ENCODE data around the gene PRRT1.
A peak's percentile ranks its signal among the peaks of the same experiment; 100 is the strongest.

The PRRT1 gene

DNA sequence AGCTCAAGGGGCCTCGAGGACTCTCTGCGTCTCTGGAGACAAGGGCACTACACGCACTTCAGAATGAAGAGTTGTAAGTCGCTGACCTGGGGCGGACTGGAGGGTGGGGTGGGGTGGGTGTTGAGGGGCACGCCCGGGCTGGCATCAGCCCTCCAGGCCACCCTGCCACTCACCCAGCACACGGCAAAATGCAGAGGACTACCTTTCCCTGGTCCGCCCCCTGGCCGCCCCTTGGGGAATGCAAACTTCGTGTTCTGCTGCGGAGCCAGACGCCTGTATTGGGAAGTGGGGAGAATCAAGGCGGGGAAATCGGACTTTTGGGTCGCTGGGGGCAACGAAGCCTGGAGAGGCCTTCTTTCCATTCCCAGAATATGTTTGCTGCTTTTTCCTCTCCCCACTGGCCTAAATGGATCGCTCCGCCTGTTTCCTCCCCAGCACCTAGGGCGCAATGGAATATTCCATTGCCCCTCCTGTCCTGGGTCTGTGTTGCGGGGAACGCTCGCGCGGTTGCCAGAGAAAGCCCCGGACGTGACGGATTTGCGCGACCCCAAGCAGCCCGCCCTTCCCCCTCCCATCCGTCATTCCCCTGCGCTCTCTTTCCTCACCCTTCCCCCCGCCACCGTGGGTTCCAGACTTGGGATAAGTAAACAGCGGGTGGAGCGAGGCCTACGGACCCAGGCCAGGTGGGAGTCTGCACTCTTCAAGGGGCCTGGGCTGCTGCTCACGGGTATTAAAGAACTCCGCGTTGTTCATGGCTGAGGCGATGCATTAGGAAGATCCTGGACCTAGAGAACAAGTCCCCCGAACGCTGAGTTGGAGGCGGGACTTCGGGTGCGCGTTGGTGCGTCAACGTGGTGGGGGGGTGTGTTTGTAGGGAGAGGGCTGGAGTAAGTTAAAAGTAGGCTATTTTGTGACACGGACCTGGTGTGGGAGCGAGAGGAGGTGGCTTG is 2.1 kb upstream of the PRRT1 start, which contains the start of gene PPT2:
Gene PPT2, plus strand, starts transcription at position 578 of the 950 bp plus-strand sequence. CDS start 454 bp downstream, outside the sequence.
- Histone ChIP-seq H3K4me1 (ENCODE audit: insufficient read depth, low read length, poor library complexity, severe bottlenecking) (peaks cover 21% of the 10 kb centered on the region), H3K36me3 (ENCODE audit: insufficient read depth, low read length) (peaks cover 11% of the 10 kb centered on the region; the same call in 1 of the 2 replicates), H3K79me2 (ENCODE audit: insufficient read depth, low read length) (peaks cover 17% of the 10 kb centered on the region), H3F3A (ENCODE audit: low read depth) (no peaks in the 10 kb centered on the region), H2AFZ (ENCODE audit: low read length) (peak within 1 kb of the TSS; percentile 93), H3K4me3 (ENCODE audit: low read length, poor library complexity, severe bottlenecking) (peak within 1 kb of the TSS; percentile 90), H3K4me2 (ENCODE audit: low read depth, low read length, poor library complexity, severe bottlenecking) (peak within 1 kb of the TSS; percentile 93), H4K20me1 (ENCODE audit: insufficient read depth, low read length, poor library complexity, severe bottlenecking) (no peaks in the 10 kb centered on the region), H3K27me3 (ENCODE audit: insufficient read depth, low read length, poor library complexity, severe bottlenecking) (no peaks in the 10 kb centered on the region), H3K9ac (ENCODE audit: low read depth, low read length, poor library complexity, severe bottlenecking) (peak within 1 kb of the TSS; percentile 70), H3K9me3 (ENCODE audit: insufficient read depth, low read depth, low read length) (no peaks in the 10 kb centered on the region), H3K9me2 (replicated peaks; ENCODE audit: low read depth, low read length) (no peaks in the 10 kb centered on the region)
- TF ChIP-seq, protein P1, sequence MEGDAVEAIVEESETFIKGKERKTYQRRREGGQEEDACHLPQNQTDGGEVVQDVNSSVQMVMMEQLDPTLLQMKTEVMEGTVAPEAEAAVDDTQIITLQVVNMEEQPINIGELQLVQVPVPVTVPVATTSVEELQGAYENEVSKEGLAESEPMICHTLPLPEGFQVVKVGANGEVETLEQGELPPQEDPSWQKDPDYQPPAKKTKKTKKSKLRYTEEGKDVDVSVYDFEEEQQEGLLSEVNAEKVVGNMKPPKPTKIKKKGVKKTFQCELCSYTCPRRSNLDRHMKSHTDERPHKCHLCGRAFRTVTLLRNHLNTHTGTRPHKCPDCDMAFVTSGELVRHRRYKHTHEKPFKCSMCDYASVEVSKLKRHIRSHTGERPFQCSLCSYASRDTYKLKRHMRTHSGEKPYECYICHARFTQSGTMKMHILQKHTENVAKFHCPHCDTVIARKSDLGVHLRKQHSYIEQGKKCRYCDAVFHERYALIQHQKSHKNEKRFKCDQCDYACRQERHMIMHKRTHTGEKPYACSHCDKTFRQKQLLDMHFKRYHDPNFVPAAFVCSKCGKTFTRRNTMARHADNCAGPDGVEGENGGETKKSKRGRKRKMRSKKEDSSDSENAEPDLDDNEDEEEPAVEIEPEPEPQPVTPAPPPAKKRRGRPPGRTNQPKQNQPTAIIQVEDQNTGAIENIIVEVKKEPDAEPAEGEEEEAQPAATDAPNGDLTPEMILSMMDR (conservative IDR thresholded peaks at IDR 0.05; ENCODE audit: low read length) = no peak
- no peak for TF ChIP-seq EZH2phosphoT487 (IDR thresholded peaks at IDR 0.05; ENCODE audit: borderline replicate concordance)

DNA sequence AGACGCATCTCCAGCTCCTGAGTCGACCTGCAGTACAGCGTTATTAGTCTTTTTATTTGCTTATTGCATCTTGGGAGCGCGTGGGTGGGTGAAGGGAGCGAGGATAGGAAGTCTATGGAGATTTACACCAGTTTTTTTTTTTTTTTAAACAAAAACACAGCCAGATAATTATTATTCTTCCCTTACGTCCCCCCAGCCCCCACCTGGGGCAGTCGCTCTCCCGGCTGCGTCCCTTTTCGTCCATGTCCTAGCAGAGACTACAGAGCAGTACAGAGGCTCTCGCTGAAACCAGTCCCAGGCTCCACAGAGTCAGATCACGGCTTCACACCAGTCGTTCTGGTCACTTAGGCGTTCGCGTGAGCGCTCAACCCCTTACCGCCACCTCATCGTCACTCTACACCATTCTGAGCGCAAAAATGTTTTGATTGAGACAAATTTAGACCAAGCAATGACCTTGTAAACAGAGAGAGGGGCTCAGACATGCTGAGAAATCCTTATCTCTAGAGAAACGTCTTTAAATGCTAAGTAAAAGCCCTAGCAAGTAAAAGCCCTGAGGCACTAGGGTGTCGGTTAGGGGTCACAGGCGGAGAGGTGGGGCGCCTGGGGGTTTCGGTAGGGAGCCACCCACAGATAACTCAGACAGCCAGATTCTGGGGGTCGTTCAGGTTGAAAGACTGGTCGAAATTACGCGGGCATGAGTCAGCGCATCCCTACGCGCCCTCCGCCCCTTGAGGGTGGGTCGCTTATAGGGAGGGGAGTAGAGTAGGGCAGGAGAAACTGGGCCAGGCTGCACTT is 1.2 kb upstream of the PRRT1 start:
- Histone ChIP-seq H3K9me2 (replicated peaks; ENCODE audit: low read depth, low read length) (no peaks in the 10 kb centered on the region), H3K79me2 (ENCODE audit: insufficient read depth, low read length) (peaks cover 17% of the 10 kb centered on the region), H3K4me2 (ENCODE audit: low read depth, low read length, poor library complexity, severe bottlenecking) (peak overlapping the region; percentile 93), H3F3A (ENCODE audit: low read depth) (no peaks in the 10 kb centered on the region), H3K9ac (ENCODE audit: low read depth, low read length, poor library complexity, severe bottlenecking) (peak overlapping the region; percentile 70), H3K4me3 (ENCODE audit: low read length, poor library complexity, severe bottlenecking) (peak overlapping the region; percentile 90), H3K9me3 (ENCODE audit: insufficient read depth, low read depth, low read length) (no peaks in the 10 kb centered on the region), H4K20me1 (ENCODE audit: insufficient read depth, low read length, poor library complexity, severe bottlenecking) (no peaks in the 10 kb centered on the region), H3K27me3 (ENCODE audit: insufficient read depth, low read length, poor library complexity, severe bottlenecking) (no peaks in the 10 kb centered on the region), H3K4me1 (ENCODE audit: insufficient read depth, low read length, poor library complexity, severe bottlenecking) (peaks cover 21% of the 10 kb centered on the region), H3K36me3 (ENCODE audit: insufficient read depth, low read length) (peaks cover 6% of the 10 kb centered on the region; the same call in 1 of the 2 replicates), H2AFZ (ENCODE audit: low read length) (no peak overlapping the region)
- TF ChIP-seq, protein P1 (conservative IDR thresholded peaks at IDR 0.05; ENCODE audit: low read length) = no peak
- no peak for TF ChIP-seq EZH2phosphoT487 (IDR thresholded peaks at IDR 0.05; ENCODE audit: borderline replicate concordance)

DNA sequence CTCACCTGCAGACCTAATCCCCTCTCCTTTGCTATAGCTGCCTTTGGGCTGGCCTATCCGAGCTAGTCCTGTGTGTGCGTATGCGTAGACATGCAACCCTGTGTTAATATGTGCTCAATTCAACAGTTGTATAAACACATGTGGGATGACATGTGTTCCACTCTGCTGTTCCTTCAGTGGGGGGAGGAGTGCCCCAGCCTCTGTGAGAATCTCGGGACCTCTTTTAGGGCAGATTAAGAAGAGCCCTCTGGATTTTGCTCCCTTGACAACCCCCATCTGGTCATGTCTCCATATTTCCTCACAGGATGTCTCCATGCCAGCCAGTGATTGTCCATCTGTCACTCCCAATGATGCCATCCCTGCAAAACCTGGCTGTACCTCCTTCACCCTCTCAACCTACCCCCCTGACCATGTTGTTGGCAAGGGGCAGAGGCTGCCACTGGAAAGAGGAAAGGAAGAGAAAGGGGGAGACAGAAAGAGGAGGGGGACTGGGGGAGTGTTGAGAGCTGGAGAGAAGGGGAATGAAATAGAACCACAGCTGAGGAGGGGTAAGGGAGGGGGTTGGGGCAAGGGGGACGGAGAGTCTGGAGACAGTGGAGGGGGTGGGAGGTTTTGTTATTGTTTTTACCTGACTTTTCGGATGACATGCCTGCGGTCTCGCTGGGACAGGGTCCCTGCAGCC is 417 bp downstream of the PRRT1 start:
- H2AFZ ChIP-seq (ENCODE audit: low read length) = no peak overlapping the region
- H3K9me2 ChIP-seq (replicated peaks; ENCODE audit: low read depth, low read length) = no peaks in the 10 kb centered on the region
- no peaks in the 10 kb centered on the region for H3K36me3 ChIP-seq (ENCODE audit: insufficient read depth, low read length)
- H3K79me2 ChIP-seq (ENCODE audit: insufficient read depth, low read length) = peaks cover 15% of the 10 kb centered on the region
- no peaks in the 10 kb centered on the region for H4K20me1 ChIP-seq (ENCODE audit: insufficient read depth, low read length, poor library complexity, severe bottlenecking)
- no peaks in the 10 kb centered on the region for H3K9me3 ChIP-seq (ENCODE audit: insufficient read depth, low read depth, low read length)
- no peaks in the 10 kb centered on the region for H3F3A ChIP-seq (ENCODE audit: low read depth)
- H3K4me2 ChIP-seq (ENCODE audit: low read depth, low read length, poor library complexity, severe bottlenecking) = no peak overlapping the region
- peak overlapping the region; percentile 9 for H3K9ac ChIP-seq (ENCODE audit: low read depth, low read length, poor library complexity, severe bottlenecking)
- no peak overlapping the region for H3K4me3 ChIP-seq (ENCODE audit: low read length, poor library complexity, severe bottlenecking)
- no peaks in the 10 kb centered on the region for H3K27me3 ChIP-seq (ENCODE audit: insufficient read depth, low read length, poor library complexity, severe bottlenecking)
- peaks cover 21% of the 10 kb centered on the region for H3K4me1 ChIP-seq (ENCODE audit: insufficient read depth, low read length, poor library complexity, severe bottlenecking)
- TF ChIP-seq, protein P1 (conservative IDR thresholded peaks at IDR 0.05; ENCODE audit: low read length) = no peak
- no peak for TF ChIP-seq EZH2phosphoT487 (IDR thresholded peaks at IDR 0.05; ENCODE audit: borderline replicate concordance)
